Right atrium auricular region (tissue), 2 donors: ENCODE results near the gene JADE3. TPM values are rescaled to one million over a fixed set of nuclear protein-coding genes. Genes with fewer than 3 reads are reported as not detected.

Source experiments
- DNase-seq: peaks from one replicate; pipeline ENCODE4 v3.0.0-alpha.2; 2019; ENCODE audit warnings: low spot score
- H3K27ac ChIP-seq, 2 donors: fragments of 200-600 bp; sonication (generic); 1 replicate in 1 of 2; 2 replicates in 1 of 2; pipeline ENCODE4 v1.5.1; 2016 to 2019
- H3K27me3 ChIP-seq, 2 donors: fragments of 200-600 bp; sonication (generic); one replicate each; pipeline versions ENCODE4 v1.5.1 to v1.6.0; 2017 to 2019
- H3K36me3 ChIP-seq: fragments of 200-600 bp; sonication (generic); one replicate; pipeline ENCODE4 v1.5.1; 2016
- H3K4me1 ChIP-seq, 2 donors: fragments of 200-600 bp; sonication (generic); one replicate each; pipeline versions ENCODE4 v1.5.1 to v1.6.0; 2017 to 2019
- H3K4me3 ChIP-seq, 2 donors: fragments of 200-600 bp; sonication (generic); 1 replicate in 1 of 2; 2 replicates in 1 of 2; pipeline ENCODE4 v1.5.1; 2017 to 2019; ENCODE audit warnings: mild to moderate bottlenecking in 1 of 2, moderate library complexity in 1 of 2
- H3K9me3 ChIP-seq, 2 donors: fragments of 200-600 bp; sonication (generic); one replicate each; pipeline ENCODE4 v1.5.1; 2019
- total RNA-seq, 2 donors: library from RNA; depleted of rRNA; stranded (reverse); fragments of >200 nt; gene quantifications; one replicate each; pipeline ENCODE4 v1.1.0, GENCODE V29; 2016
- TF ChIP-seq, protein P1 (sequence below), 2 donors: fragments of 200-600 bp; sonication (generic); IDR thresholded peaks; one replicate each; pipeline ENCODE4 v1.5.1; 2019; ENCODE audit warnings: antibody characterized with exemption in 2 of 2

The JADE3 gene
- total RNA-seq, 2 donors from 2014 or later = 3.8 to 3.9 TPM

DNA sequence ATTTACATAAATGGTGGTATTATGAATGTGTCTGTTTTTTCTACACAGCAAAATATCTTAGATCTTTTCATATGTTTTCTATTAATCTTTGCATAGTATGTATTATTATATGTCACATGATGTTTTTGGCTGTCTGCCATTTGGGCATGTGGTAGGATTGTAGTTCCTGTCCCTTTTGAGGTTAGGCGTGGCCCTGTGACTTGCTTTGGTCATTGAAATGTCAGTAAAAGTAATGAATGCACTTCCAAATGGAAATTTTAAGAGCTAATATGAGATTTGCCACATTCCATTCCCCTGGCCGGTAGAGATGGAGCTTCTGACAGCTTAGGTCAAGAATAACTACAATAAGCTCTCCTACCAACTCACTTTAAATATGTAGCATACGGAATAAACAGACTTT lies 45.1 kb downstream of the JADE3 start:
- TF ChIP-seq, protein P1, sequence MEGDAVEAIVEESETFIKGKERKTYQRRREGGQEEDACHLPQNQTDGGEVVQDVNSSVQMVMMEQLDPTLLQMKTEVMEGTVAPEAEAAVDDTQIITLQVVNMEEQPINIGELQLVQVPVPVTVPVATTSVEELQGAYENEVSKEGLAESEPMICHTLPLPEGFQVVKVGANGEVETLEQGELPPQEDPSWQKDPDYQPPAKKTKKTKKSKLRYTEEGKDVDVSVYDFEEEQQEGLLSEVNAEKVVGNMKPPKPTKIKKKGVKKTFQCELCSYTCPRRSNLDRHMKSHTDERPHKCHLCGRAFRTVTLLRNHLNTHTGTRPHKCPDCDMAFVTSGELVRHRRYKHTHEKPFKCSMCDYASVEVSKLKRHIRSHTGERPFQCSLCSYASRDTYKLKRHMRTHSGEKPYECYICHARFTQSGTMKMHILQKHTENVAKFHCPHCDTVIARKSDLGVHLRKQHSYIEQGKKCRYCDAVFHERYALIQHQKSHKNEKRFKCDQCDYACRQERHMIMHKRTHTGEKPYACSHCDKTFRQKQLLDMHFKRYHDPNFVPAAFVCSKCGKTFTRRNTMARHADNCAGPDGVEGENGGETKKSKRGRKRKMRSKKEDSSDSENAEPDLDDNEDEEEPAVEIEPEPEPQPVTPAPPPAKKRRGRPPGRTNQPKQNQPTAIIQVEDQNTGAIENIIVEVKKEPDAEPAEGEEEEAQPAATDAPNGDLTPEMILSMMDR (IDR thresholded peaks at IDR 0.05) = no peak
- no peaks in the 10 kb centered on the region for H3K27me3 ChIP-seq
- H3K4me3 ChIP-seq = no peak overlapping the region
- H3K36me3 ChIP-seq = no peaks in the 10 kb centered on the region
- H3K9me3 ChIP-seq = no peaks in the 10 kb centered on the region
- no peak overlapping the region for H3K27ac ChIP-seq
- H3K4me1 ChIP-seq = peaks cover 0 to 4% of the 10 kb centered on the region in 2 donors
- no peak for DNase-seq

DNA sequence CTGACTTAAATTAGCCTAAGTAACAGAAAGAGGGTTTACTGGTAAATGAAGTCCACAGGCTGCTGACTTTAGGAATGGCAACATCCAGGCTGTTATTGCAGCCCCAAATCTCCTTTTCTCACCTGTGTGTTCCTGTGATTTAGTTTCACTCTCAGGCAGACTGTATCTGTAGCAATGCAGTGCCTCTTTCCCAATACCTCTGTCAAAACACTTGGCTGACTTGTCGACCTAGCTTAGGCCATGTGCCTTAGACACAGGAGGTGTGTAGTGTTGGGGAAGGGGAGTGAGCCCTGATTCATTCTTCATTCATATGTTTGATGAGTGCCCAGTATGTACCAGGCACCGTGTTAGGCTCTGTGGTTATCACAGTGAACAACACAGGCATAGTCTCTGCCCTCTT lies 46.9 kb downstream of the JADE3 start:
- TF ChIP-seq, protein P1 (IDR thresholded peaks at IDR 0.05) = no peak
- no peak for DNase-seq
- H3K9me3 ChIP-seq = no peaks in the 10 kb centered on the region
- no peaks in the 10 kb centered on the region for H3K36me3 ChIP-seq
- no peaks in the 10 kb centered on the region for H3K27me3 ChIP-seq
- no peak overlapping the region for H3K27ac ChIP-seq
- peaks cover 0 to 4% of the 10 kb centered on the region in 2 donors for H3K4me1 ChIP-seq
- H3K4me3 ChIP-seq = no peak overlapping the region

DNA sequence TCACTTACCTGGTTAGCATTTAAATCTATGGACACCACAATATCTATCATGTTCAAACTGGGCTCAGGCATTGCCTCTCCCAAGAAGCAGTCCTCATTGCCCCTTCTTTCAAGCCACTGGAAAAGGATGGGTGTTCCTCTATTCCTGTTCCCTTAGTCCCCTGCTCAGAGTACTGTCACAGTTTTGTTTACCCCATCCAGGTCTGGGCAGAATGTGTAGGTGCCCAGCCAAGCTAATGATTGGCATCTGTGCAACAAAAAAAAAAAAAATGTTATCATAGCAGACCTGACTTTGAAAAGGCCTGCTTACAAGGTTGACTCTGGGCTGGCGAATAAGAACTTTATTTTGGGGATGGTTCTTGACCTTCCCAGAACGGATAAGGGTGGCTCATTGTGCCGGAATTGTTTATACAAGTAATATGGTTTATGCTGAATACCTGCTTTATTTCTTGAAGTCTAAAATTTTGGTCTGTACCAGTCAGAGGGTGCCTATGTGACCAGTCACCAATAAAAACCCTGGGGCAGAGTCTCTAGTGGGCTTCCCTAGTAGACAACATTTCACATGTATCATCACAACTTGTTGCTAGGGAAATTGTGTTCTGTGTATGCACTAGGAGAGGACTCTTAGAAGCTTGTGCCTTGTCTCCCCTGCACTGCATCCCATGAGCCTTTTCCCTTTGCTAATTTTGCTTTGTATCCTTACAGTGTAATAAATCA lies 47.9 kb downstream of the JADE3 start:
- Histone ChIP-seq H3K4me1 (no peaks in the 10 kb centered on the region), H3K9me3 (no peaks in the 10 kb centered on the region), H3K27ac (no peak overlapping the region), H3K4me3 (no peak overlapping the region), H3K27me3 (no peaks in the 10 kb centered on the region), H3K36me3 (no peaks in the 10 kb centered on the region)
- DNase-seq = no peak
- TF ChIP-seq, protein P1 (IDR thresholded peaks at IDR 0.05) = no peak

DNA sequence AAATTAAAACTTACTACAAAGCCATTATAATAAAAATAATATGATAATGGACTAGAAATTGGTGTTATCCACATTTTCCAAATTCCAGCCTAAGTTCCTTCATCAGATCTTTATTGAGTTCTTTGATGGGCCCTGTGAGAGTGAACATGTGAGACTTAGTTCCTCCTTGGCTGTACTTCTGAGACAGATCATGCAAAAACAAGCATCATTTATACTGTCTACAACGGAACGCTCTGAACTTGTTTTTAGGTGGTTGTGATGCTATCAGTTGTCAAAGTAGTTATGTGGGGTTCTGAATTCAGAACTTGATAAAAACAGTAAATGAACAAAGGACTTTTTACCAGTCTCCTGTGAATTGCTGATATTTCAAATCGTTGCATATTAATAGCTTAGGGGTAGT lies 48.9 kb downstream of the JADE3 start:
- DNase-seq = no peak
- H3K4me3 ChIP-seq = no peak overlapping the region
- no peaks in the 10 kb centered on the region for H3K4me1 ChIP-seq
- H3K36me3 ChIP-seq = no peaks in the 10 kb centered on the region
- TF ChIP-seq, protein P1 (IDR thresholded peaks at IDR 0.05) = no peak
- H3K27me3 ChIP-seq = no peaks in the 10 kb centered on the region
- H3K9me3 ChIP-seq = no peaks in the 10 kb centered on the region
- no peak overlapping the region for H3K27ac ChIP-seq

DNA sequence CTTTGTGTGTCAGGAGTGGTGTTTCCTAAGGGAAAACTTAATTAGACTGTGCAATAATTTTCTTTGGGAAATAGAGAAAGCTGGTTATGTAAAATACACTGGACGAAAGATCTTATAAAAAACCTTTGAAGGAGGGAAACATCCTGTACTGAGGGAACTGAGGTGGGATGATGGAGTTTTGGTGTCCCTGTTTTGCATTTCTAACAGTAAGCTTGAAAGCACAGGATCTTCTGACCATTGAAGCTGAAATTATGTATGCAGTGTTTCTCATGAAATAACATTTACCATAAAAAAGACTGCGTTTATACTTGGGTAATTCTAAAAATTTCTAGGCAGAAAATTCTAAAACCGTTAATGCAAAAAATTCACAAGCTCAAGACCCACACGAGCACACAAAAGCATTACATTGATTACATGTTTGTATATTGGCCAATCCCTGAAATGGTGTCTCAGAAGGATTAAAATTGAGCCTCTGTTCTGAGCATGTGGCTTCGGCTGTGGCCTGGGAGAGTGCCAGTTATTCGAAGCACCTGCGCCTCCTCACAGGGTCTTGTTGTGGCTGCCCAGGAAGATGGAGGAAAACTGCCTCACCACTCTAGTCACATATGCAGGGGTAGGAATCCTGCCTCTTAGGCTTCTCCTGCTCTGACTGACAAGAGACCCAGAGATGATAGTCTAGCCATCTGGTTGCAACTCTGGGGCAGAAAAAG lies 49.5 kb downstream of the JADE3 start:
- TF ChIP-seq, protein P1 (IDR thresholded peaks at IDR 0.05) = no peak
- H3K4me1 ChIP-seq = no peaks in the 10 kb centered on the region

More for the DNA sequence above, 49.5 kb downstream of the JADE3 start:
- H3K27me3 ChIP-seq = no peaks in the 10 kb centered on the region
- H3K4me3 ChIP-seq = no peak overlapping the region
- no peak for DNase-seq
- H3K36me3 ChIP-seq = no peaks in the 10 kb centered on the region
- no peak overlapping the region for H3K27ac ChIP-seq
- H3K9me3 ChIP-seq = no peaks in the 10 kb centered on the region
